NCI-H1092 (cell line): ENCODE measurements around the gene SIMC1.

Source experiments
- DNase-seq: peaks from one replicate; lab custom pipeline; 2025; lab: John Stamatoyannopoulos, UW

SIMC1 gene

GRCh38 chr5:176317534-176318374 lies 79.5 kb downstream of the SIMC1 start:
- DNase-seq: no peak

- DNase-seq: no peak
Measured at GRCh38 chr5:176319827-176320554, 81.8 kb downstream of the SIMC1 start.

GRCh38 chr5:176320577-176320976 lies 82.4 kb downstream of the SIMC1 start:
- no peak for DNase-seq

- DNase-seq: no peak
Measured at GRCh38 chr5:176334031-176334770, 96.0 kb downstream of the SIMC1 start.

- no peak for DNase-seq
Measured at GRCh38 chr5:176337913-176338312, 99.7 kb downstream of the SIMC1 start.

- no peak for DNase-seq
Measured at GRCh38 chr5:176339304-176339703, 101.1 kb downstream of the SIMC1 start.

- no peak for DNase-seq
Measured at GRCh38 chr5:176341325-176342157, 103.3 kb downstream of the SIMC1 start.

- DNase-seq: no peak
Measured at GRCh38 chr5:176342158-176342483, 103.9 kb downstream of the SIMC1 start.

- no peak for DNase-seq
Measured at GRCh38 chr5:176342766-176343458, 104.7 kb downstream of the SIMC1 start.

GRCh38 chr5:176350416-176350815 lies 112.2 kb downstream of the SIMC1 start:
- no peak for DNase-seq

- no peak for DNase-seq
Measured at GRCh38 chr5:176352116-176352878, 114.1 kb downstream of the SIMC1 start.

- DNase-seq: no peak
Measured at GRCh38 chr5:176353533-176353932, 115.3 kb downstream of the SIMC1 start.

GRCh38 chr5:176355400-176356178 lies 117.4 kb downstream of the SIMC1 start:
- DNase-seq: no peak

- DNase-seq: no peak
Measured at GRCh38 chr5:176356179-176356566, 117.9 kb downstream of the SIMC1 start.

GRCh38 chr5:176359658-176360057 lies 121.4 kb downstream of the SIMC1 start:
- no peak for DNase-seq

- no peak for DNase-seq
Measured at GRCh38 chr5:176360894-176361436, 122.7 kb downstream of the SIMC1 start.

GRCh38 chr5:176361437-176362232 lies 123.4 kb downstream of the SIMC1 start, which contains the start of gene KIAA1191:
Gene KIAA1191, minus strand, starts transcription at chr5:176361764. Its CDS starts 2,256 bp downstream, at chr5:176359508.
- DNase-seq: peak; percentile 84

- DNase-seq: no peak
Measured at GRCh38 chr5:176362233-176362490, 123.9 kb downstream of the SIMC1 start.
